HepG2 (cell line): ENCODE results near the gene NECTIN2. TPM values are rescaled to one million over a fixed set of nuclear protein-coding genes. Genes with fewer than 3 reads are reported as not detected.

Experiments used
- CBX2 ChIP-seq, 2 experiments: fragments of 200-600 bp in 1 of 2; sonication (generic); formaldehyde crosslinking in 1 of 2; IDR thresholded peaks; 2 replicates each; pipeline versions ENCODE4 v1.7.0 to v1.8.1; 2018 to 2022; ENCODE audit warnings: low read depth in 2 of 2, low read length in 1 of 2, mild to moderate bottlenecking in 1 of 2, missing genetic modification reagents in 1 of 2
- FOXM1 ChIP-seq: sonication (generic); formaldehyde crosslinking; IDR thresholded peaks from 2 replicates; pipeline ENCODE4 v1.5.0; 2020; ENCODE audit warnings: missing genetic modification reagents
- JUNB ChIP-seq: sonication (generic); formaldehyde crosslinking; IDR thresholded peaks from 2 replicates; pipeline ENCODE4 v1.8.0; 2022; ENCODE audit warnings: missing genetic modification reagents, mild to moderate bottlenecking, borderline replicate concordance
- RARA ChIP-seq: IDR thresholded peaks from 2 replicates; pipeline ENCODE4 v1.6.1; 2016; ENCODE audit warnings: missing genetic modification reagents, missing compliant biosample characterization
- TBP ChIP-seq: sonication (generic); formaldehyde crosslinking; IDR thresholded peaks from 2 replicates; pipeline ENCODE4 v1.5.0; 2020; ENCODE audit warnings: missing genetic modification reagents
- ZNF224 ChIP-seq: sonication (generic); formaldehyde crosslinking; IDR thresholded peaks from 2 replicates; pipeline ENCODE4 v1.5.0; 2020; ENCODE audit warnings: mild to moderate bottlenecking, missing genetic modification reagents
- ZNF263 ChIP-seq: sonication (generic); formaldehyde crosslinking; IDR thresholded peaks from 2 replicates; pipeline ENCODE4 v1.4.0; 2020; ENCODE audit warnings: missing genetic modification reagents
- ZNF501 ChIP-seq: sonication (generic); formaldehyde crosslinking; IDR thresholded peaks from 2 replicates; pipeline ENCODE4 v1.5.1; 2020; ENCODE audit warnings: mild to moderate bottlenecking, moderate library complexity, missing genetic modification reagents
- ZNF557 ChIP-seq: sonication (generic); formaldehyde crosslinking; IDR thresholded peaks from 2 replicates; pipeline ENCODE4 v1.4.0; 2020; ENCODE audit warnings: missing genetic modification reagents
- ZNF773 ChIP-seq: sonication (generic); formaldehyde crosslinking; IDR thresholded peaks from 2 replicates; pipeline ENCODE4 v1.4.0; 2020; ENCODE audit warnings: missing genetic modification reagents, borderline replicate concordance
- ZSCAN25 ChIP-seq: sonication (generic); formaldehyde crosslinking; IDR thresholded peaks from 2 replicates; pipeline ENCODE4 v1.8.0; 2022; ENCODE audit warnings: mild to moderate bottlenecking, missing genetic modification reagents
- polyA plus RNA-seq, 8 experiments: library from polyadenylated mRNA; depleted of rRNA in 3 of 8; stranded (reverse) in 7 of 8; unstranded in 1 of 8; fragments of >200 nt; fragmentation: Illumina TruSeq in 4 of 8; extraction: Trizol in 4 of 8; gene quantifications; 2 replicates each; pipeline versions ENCODE4 v1.2.1 to v1.2.3, GENCODE V29; 2011 to 2016; ENCODE audit warnings: low read depth in 4 of 8, missing spikeins in 1 of 8, mixed read lengths in 1 of 8; ENCODE audit not compliant: insufficient read depth in 1 of 8
- total RNA-seq, 5 experiments: library from RNA; depleted of rRNA; stranded (reverse); fragments of >200 nt; fragmentation: Illumina TruSeq; extraction: Trizol; gene quantifications; 2 replicates each; pipeline ENCODE4 v1.2.3, GENCODE V29; 2016; ENCODE audit warnings: low read depth in 1 of 5
- TF ChIP-seq, protein P1 (sequence below): sonication (generic); formaldehyde crosslinking; IDR thresholded peaks from 2 replicates; pipeline ENCODE4 v1.8.1; 2022; ENCODE audit warnings: low read depth, mild to moderate bottlenecking, missing genetic modification reagents
- TF ChIP-seq, protein P2 (sequence below): sonication (generic); formaldehyde crosslinking; IDR thresholded peaks from 2 replicates; pipeline ENCODE4 v1.5.0; 2020; ENCODE audit warnings: mild to moderate bottlenecking, missing genetic modification reagents
- TF ChIP-seq, protein P3 (sequence below): sonication (generic); formaldehyde crosslinking; IDR thresholded peaks from 2 replicates; pipeline ENCODE4 v1.4.0; 2020; ENCODE audit warnings: missing genetic modification reagents, borderline replicate concordance

The NECTIN2 gene
- total and polyA plus RNA-seq, 2 of the 13 experiments (the other 11 are each of a cell fraction or from before 2014, with no cell fraction given) = 75.4 to 114 TPM

DNA sequence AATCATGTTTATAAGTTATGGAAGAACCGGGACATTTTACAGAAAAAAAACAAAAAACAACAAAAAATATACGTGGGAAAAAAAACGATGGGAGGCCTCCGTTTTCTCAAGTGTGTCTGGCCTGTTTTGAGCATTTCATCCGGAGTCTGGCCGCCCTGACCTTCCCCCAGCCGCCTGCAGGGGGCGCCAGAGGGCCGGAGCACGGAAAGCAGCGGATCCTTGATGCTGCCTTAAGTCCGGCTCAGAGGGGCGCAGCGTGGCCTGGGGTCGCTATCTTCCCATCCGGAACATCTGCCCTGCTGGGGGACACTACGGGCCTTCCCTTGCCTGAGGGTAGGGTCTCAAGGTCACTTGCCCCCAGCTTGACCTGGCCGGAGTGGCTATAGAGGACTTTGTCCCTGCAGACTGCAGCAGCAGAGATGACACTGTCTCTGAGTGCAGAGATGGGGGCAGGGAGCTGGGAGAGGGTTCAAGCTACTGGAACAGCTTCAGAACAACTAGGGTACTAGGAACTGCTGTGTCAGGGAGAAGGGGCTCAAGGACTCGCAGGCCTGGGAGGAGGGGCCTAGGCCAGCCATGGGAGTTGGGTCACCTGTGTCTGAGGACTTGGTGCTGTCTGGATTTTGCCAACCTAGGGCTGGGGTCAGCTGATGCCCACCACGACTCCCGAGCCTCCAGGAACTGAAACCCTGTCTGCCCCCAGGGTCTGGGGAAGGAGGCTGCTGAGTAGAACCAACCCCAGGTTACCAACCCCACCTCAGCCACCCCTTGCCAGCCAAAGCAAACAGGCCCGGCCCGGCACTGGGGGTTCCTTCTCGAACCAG lies 57.7 kb downstream of the NECTIN2 start (continued):
- TF ChIP-seq, protein P1, sequence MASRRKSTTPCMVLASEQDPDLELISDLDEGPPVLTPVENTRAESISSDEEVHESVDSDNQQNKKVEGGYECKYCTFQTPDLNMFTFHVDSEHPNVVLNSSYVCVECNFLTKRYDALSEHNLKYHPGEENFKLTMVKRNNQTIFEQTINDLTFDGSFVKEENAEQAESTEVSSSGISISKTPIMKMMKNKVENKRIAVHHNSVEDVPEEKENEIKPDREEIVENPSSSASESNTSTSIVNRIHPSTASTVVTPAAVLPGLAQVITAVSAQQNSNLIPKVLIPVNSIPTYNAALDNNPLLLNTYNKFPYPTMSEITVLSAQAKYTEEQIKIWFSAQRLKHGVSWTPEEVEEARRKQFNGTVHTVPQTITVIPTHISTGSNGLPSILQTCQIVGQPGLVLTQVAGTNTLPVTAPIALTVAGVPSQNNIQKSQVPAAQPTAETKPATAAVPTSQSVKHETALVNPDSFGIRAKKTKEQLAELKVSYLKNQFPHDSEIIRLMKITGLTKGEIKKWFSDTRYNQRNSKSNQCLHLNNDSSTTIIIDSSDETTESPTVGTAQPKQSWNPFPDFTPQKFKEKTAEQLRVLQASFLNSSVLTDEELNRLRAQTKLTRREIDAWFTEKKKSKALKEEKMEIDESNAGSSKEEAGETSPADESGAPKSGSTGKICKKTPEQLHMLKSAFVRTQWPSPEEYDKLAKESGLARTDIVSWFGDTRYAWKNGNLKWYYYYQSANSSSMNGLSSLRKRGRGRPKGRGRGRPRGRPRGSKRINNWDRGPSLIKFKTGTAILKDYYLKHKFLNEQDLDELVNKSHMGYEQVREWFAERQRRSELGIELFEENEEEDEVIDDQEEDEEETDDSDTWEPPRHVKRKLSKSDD (CRISPR knock-in tag) = peak; percentile 50; the same call in 1 of the 2 replicates
- TF ChIP-seq, protein P2, sequence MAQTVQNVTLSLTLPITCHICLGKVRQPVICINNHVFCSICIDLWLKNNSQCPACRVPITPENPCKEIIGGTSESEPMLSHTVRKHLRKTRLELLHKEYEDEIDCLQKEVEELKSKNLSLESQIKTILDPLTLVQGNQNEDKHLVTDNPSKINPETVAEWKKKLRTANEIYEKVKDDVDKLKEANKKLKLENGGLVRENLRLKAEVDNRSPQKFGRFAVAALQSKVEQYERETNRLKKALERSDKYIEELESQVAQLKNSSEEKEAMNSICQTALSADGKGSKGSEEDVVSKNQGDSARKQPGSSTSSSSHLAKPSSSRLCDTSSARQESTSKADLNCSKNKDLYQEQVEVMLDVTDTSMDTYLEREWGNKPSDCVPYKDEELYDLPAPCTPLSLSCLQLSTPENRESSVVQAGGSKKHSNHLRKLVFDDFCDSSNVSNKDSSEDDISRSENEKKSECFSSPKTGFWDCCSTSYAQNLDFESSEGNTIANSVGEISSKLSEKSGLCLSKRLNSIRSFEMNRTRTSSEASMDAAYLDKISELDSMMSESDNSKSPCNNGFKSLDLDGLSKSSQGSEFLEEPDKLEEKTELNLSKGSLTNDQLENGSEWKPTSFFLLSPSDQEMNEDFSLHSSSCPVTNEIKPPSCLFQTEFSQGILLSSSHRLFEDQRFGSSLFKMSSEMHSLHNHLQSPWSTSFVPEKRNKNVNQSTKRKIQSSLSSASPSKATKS (CRISPR knock-in tag) = no peak
- TF ChIP-seq TBP (no peak), ZNF224 (CRISPR knock-in tag) (peak; percentile 91), FOXM1 (no peak), ZSCAN25 (CRISPR knock-in tag) (peak; percentile 91), JUNB (CRISPR knock-in tag) (no peak), RARA (CRISPR knock-in tag) (peak; percentile 97), CBX2 (IDR thresholded peaks at IDR 0.05; ENCODE audit: low read depth, low read length) (no peak), CBX2 (CRISPR knock-in tag; IDR thresholded peaks at IDR 0.05; ENCODE audit: low read depth) (no peak), ZNF501 (CRISPR knock-in tag) (peak; percentile 78; the same call in 1 of the 2 replicates), ZNF557 (CRISPR knock-in tag) (no peak), ZNF263 (CRISPR knock-in tag) (peak; percentile 38), ZNF773 (CRISPR knock-in tag) (no peak)
- TF ChIP-seq, protein P3, sequence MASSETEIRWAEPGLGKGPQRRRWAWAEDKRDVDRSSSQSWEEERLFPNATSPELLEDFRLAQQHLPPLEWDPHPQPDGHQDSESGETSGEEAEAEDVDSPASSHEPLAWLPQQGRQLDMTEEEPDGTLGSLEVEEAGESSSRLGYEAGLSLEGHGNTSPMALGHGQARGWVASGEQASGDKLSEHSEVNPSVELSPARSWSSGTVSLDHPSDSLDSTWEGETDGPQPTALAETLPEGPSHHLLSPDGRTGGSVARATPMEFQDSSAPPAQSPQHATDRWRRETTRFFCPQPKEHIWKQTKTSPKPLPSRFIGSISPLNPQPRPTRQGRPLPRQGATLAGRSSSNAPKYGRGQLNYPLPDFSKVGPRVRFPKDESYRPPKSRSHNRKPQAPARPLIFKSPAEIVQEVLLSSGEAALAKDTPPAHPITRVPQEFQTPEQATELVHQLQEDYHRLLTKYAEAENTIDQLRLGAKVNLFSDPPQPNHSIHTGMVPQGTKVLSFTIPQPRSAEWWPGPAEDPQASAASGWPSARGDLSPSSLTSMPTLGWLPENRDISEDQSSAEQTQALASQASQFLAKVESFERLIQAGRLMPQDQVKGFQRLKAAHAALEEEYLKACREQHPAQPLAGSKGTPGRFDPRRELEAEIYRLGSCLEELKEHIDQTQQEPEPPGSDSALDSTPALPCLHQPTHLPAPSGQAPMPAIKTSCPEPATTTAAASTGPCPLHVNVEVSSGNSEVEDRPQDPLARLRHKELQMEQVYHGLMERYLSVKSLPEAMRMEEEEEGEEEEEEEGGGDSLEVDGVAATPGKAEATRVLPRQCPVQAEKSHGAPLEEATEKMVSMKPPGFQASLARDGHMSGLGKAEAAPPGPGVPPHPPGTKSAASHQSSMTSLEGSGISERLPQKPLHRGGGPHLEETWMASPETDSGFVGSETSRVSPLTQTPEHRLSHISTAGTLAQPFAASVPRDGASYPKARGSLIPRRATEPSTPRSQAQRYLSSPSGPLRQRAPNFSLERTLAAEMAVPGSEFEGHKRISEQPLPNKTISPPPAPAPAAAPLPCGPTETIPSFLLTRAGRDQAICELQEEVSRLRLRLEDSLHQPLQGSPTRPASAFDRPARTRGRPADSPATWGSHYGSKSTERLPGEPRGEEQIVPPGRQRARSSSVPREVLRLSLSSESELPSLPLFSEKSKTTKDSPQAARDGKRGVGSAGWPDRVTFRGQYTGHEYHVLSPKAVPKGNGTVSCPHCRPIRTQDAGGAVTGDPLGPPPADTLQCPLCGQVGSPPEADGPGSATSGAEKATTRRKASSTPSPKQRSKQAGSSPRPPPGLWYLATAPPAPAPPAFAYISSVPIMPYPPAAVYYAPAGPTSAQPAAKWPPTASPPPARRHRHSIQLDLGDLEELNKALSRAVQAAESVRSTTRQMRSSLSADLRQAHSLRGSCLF (CRISPR knock-in tag) = no peak
